HG03469 (cell line): Measurements from ENCODE around the gene KRT71.
"Not testable (repeated sequence)": the region's sequence is repeated elsewhere in the genome, so short reads cannot be mapped to it uniquely, and the experiment has no call there.

Experiments
- ATAC-seq: cut with Tn5 transposase; IDR thresholded peaks from one replicate; pipeline ENCODE4 v1.9.1; 2021; ENCODE audit warnings: mild to moderate bottlenecking, moderate library complexity, moderate number of reproducible peaks; ENCODE audit not compliant: unreplicated experiment

KRT71 gene

DNA sequence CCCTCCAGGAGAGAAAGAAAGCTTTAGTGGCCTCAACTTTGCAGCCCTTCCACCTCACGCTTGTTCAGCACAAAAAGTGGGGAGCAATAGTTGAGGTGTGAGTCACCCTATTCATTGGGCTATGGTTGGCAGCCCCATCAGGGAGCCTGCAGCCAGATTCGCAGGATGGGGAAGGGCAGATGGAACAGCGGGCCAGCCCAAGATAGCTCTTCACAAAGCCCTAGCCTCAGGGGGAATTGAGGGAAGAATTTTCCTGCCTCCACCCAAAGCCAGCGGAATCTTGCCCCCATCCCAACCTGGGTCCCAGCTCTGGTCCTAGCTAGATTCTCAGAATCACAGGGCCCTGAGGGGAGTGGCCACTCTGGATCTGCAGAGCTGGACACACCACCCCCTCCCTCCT, 29.1 kb downstream of the KRT71 start:
- no peak for ATAC-seq

DNA sequence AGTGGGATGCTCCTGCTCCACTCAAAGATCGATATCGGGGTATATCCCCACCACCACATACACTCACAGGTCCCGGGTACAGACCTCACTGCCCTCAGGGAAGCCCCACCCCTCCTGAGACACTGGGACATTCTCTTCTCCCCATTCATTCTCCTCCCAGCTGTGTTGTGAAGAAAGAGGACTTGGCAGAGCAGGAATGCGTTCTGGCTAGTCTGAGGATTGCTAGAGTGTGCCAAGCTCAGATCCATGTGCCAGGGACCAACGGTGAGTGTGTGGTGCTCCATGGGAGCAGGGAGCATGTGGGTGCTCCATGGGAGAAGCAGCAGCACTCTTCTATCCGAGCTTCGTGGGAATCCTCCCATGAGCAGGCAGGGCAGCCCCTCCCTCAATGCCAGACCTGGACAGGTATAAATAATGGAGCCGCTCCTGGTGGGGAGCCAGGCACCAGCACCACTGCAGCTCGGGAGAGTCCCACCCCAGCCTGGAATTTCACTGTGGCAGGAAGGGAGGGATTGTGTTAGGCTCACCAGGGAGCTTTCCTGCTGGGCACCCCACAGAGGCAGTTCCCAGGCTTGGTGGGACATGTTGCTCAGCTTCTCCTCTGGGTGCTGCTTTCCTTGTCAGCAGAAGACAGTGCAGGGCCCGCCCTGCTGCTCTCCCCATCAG, 30.5 kb downstream of the KRT71 start:
- no peak for ATAC-seq

DNA sequence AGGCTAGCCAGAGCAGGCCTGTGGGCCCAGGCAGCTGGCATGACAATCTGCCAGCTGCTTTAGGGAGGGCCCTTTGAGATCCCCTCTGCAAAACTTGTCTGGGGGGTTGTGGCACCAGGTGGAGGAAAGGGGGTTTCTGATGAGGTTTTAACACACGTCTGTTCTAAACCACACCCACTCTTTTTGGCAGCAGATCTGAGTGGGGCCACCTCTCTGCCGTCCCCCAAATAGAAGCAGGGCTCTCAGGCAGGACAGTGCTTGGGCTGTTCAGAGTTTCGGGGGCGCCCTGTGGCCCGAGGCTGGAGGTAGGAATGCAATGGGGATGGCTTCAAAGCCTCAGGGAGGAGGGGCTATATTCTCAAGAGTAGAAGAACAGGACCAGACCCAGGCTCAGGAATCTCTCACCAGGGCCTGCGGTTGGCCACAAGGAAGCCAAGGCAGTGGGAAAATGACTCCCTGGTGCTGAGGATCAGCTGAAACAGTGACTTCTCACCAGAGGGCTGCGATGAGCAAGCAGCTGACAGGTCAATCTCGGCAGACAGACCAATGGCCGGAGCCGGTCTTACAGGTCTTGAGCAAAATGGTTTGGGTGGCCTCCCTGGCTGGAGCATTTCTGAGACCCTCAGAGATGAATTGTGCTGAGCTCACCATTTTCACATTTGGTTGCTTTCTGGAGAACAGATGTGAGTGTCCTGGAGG, 31.2 kb downstream of the KRT71 start:
- no peak for ATAC-seq

DNA sequence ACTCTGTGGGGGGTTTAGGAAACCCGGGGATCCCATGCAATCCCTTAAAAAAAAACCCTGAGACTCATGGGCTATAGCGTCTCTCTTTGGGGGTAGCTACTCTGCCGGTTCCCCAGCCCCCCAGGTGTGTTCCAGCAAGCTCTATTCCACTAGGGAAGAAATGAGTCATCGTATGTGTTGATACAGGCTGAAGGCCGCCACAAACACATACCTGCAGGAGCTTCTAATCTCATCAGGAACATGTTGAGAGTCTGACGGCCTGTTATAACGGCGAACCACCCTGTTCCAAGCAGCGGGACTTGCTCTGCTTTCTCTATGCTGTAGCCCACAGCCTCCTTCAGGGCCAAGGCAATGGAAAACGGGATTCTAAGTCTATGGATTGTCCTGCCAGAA, 31.8 kb downstream of the KRT71 start:
- no peak for ATAC-seq

DNA sequence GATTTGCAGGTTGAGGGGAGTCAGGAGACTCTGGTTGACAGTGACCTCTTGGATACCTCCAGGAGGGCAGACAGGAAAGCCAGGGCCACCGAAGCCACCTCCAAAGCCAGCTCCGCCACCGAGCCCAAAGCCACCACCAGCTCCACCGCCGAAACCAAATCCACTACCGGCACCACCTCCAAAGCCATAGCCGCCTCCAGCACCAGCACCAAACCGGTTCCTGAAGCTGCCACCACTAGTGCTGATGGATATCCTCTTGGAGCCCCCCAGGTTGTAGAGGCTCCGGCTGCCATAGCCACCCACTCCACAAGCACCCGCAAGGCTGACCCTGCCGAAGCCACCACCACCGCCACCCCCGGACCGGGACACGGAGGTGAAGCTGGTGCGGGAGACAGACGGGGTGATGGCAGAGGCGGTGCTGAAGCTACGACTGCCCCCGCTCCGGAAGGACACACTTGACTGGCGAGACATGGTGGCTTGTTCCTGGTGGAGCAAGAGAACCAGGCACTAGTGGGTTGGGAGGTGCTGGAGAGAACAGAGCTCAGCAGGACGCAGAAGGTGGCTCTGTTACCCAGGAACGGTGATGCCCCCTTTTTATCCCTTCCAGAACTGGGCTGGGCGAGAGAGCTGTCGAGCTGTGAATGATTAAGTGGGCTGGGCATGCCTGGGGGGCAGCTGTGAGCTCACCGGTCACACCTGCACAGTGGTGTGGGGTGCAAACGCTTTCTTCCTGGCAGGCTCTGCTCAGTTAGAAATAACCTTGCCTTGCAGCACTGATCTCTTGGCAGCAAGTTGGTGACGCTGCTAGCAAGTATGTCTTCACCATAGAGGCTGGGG, 32.9 kb downstream of the KRT71 start, which contains the start of gene KRT5:
TSS of gene KRT5 (minus strand) at position 569 of the 837 bp plus-strand sequence. CDS start at position 471, 98 bp downstream.
- ATAC-seq, result no peak

DNA sequence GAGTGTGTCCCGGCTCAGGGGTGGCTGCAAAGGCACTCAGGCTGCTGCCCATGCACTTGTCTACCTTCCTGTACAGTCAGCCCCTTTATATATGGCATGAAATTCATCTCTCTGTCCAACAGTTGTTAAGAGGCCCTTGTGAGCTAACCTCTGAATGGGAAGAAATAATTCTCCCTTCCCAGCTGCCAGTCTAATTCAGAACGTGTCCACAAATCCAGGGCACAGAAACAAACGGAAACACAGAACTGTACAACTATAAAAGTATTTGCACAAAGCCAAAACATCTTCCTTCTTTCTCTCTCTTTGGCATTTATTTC, 33.6 kb downstream of the KRT71 start:
- no peak for ATAC-seq

DNA sequence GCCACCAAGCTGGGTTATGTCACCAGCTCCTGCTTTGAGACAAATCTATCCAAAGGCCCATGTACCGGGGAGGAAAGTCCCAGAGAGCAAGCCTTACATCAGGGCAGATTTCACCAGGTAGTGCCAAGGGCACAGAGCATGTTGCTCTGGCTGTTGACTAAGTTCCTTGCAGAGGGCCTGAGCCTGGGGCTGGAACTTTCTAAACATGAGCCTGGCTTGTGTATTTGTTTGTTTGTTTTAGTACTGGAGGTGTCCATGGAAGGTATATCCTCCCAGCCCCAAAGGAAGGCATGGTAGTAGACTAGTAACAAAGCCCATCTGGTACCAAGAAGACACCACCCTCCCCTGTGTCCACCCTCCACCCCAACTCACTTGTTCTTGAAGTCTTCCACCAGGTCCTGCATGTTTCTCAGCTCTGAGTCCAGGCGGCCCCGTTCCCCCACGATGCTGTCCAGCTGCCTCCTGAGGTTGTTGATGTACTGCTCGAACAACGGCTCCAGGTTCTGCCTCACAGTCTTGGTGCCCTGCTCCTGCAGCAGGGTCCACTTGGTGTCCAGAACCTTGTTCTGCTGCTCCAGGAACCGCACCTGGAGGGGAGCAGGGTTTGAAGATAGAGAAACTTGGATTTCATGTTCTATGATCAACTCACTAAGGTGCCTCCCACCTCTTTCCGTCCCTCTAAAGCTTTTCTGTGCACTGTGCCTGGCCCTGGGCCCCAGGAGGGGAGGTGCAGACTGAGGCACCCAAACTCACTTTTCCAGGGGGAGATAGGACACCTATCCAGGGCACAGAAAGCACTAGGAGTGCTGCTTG, 34.2 kb downstream of the KRT71 start:
- no peak for ATAC-seq

DNA sequence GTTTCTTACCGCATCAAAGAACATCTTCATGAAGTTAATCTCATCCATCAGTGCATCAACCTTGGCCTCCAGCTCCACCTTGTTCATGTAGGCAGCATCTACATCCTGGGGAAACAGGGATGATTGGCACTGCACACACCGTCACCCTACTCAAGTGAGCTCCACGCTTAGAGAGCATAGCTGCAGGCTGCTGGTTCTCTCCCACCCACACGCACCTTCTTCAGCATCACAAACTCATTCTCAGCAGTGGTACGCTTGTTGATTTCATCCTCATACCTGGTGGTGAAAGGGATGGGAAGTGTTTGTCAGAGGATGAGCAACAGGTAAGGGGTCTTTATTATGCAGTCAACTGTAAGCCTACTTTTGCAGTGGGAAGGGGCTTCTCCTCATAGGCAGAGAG, 35.1 kb downstream of the KRT71 start:
- ATAC-seq, result no peak

DNA sequence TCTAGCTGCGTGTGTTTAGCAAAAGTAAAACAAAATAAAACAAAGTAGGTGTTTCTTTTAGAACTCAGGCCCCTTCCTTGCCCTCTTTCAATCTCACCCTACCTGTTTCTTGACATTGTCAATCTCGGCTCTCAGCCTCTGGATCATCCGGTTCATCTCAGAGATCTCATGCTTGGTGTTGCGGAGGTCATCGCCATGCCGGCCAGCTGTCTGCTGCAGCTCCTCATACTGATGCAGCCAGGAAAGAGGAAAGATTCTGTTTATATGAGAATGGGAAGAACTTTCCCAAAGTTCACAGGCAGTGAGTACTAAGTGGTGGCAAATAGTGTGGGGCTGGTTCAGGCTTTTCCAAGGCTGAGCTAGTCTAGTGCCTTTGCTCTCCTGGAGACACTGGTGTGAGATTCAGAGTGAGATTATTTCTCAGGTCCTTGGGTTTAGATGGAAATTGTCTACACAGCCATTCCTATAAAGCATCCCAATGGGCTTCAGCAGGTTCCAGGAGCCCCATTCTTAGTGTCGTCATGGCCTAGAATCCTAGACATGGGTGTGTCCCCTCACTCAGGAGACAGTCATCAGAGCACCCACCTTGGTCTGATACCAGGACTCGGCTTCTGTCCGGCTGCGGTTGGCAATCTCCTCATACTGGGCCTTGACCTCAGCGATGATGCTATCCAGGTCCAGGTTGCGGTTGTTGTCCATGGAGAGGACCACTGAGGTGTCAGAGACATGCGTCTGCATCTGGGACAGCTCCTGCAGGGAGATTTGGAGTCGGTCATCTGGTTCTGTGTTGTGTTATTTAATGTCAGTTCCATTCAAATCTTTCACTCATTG, 35.7 kb downstream of the KRT71 start:
- ATAC-seq, result no peak

DNA sequence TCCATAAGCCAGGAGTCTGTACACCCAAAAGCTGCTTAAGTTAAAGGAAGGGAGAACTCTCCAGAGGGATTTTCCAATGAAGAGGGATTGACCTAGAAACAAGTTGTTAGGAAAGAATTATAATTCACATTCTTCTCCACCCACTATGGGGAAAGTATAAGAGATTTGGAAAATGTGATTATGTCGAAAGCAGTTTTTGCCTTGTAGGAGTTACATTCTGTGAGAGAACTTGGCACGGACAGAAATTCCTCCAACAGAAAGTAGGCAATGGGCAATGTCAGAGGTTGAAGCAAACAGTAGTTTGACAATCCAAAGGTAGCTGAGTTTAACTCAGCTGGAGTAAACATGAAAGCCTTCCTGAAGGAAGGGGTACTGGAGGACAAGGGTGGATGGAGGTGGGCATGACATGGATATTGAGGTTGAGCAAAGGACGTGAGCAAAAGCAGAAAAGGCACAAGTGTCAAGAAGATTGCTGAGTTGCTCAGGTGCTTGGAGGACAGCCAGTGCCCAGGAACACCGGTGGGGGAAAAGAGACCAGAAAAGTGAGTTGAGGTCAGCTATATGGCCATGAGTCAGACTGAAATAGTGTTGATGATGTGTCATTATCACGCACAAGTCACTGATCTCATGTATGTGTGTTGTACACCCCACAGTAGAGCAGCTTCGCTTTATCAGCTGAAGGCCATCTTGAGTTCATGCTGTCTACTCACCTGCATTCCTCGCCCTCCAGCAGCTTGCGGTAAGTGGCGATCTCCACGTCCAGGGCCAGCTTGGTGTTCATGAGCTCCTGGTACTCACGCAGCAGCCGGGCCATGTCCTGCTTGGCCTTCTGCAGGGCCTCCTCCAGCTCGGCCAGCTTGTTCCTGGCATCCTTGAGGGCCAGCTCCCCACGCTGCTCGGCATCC, 36.8 kb downstream of the KRT71 start:
- ATAC-seq, result no peak

DNA sequence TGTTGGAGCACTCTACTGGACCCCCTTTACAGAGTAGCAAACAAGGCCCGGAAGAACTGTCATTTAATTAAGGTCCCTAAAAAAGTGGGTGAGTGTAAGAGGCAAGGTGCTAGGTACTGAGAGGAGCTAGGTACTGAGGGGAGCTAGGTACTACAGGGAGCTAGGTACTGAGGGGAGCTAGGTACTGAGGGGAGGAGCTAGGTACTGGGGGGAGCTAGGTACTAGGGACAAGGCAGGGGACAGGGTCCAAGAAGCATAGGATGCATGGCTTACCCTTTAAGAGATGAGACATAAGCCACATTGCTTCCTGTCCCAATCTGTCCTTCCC, 37.7 kb downstream of the KRT71 start:
- ATAC-seq, result no peak

DNA sequence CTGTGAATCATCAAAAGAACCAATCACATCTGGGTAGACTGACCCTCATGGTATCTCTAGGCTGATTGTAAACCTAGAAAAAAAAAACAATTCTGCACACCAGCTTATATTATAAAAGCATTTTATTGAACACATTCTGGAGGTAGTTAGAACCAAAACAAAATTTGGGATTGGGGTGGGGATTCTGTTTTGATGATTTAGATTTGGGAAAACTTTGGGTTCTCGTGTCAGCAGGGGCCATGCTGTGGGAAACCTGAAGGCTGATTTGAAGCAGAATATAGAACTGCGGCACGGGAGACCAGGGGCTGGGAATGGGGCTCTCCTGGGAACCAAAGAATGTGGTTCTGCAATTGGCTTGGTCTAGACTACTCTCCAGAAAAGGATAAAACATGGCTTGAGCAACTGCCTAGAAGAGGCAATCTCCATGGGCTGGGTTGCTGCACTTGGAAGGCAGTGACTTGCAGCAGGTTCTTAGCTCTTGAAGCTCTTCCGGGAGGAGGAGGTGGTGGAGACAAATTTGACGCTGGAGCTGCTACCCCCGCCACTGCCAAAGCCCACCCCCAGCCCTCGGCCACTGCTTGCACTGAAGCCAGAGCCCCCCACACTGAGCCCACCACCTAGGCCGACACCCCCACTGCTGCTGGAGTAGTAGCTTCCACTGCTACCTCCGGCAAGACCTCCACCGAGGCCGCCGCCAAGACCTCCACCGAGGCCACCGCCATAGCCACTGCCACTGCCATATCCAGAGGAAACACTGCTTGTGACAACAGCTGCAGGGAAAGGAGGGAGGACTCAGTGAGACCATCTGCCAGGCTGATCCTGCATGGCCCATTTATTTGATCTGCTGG, 38.2 kb downstream of the KRT71 start:
- no peak for ATAC-seq

DNA sequence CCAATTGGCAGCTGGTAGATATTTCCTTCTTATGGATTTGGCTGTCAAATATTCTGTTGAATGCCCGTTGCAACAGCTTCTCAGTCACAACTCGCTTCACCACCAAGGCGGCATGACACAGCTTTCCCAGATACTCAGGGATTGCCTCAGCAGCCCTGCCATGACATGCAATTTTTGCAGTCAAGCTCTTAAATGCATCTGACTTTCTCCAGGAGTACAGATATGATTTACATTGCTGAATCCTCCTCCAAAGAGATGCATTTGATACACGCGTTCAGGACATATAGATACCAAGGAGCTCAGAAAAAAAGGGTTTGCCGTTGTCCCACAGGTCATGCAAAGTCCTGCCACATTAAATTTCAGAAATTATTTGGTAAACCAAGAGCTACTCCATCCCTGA, 39.2 kb downstream of the KRT71 start:
- no peak for ATAC-seq

DNA sequence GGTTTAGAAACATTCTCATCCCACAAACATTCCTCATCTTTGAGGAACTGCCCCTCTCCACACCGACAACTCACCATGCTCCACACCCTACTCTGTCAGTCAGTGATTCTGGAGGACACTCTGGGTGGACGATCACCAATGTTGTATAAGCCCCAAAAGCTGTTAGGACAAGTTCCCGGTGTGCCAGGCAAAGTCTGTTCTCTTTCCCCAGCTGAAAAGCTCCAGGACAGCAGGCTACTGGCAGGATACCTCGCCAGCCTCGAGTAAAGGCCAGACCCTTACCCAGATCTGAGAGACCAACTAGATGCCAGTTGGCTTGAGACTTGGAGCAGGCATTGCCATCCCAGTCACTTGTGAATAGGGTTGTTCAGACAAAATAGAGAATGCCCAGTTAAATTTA, 44.7 kb downstream of the KRT71 start:
- ATAC-seq, result no peak

DNA sequence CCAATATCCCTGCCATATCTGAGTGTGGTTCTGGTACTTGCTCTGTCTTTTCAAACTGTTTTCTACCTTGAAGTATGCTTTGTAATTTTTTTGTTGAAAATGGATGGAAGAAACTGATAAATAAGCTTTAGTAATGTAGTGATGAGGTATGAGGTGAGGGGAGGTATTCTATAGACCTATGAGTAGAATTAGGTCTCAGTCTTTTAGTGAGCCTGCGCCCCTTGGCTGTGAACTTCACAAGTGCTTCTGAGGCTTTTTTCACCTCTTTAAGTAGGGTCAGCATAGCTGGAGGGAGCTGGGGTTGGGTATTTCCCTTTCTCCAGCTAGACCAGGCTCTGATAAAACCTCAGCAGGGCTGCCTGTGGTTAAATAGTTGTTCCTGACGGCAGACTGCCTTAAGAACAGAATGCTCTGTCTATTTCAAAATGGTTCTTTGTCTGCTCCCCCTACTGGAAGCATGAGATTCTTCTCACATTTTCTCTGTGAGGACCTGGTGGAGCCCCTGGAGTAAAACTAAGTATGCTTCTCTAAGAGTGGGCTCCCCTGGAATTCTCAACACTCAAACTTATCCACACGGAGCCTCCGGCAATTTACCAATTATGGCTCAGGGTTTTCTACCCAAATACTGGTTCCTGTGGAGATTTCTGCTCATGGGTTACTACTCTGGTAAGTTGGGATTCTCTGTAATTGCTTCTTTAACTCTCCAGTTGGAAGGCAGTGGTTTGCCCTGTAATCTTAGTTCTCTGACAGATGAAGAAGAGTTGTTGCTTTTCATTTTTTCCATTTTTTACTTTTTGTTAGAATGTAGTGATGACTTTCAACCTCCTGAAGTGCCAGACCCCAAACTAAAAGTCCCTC, 45.9 kb downstream of the KRT71 start:
- ATAC-seq, result no peak

DNA sequence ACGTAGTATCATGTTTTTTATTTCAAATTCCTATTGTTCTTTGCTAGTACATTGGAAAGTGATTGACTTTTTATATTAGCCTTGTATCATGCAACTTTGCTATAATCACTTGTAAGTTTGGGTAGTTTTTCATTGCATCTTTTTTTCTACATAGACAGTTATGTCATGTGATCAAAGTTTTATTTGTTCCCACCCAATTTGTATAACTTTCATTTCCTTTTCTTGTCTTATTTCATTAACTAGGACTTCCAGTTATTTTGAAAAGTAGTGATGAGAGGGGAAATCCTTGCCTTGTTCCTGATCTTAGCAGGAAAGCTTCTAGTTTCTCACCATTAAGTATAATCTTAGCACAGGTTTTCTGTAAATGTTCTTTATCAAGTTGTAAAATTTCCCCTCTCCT, 50.1 kb downstream of the KRT71 start:
- no peak for ATAC-seq

DNA sequence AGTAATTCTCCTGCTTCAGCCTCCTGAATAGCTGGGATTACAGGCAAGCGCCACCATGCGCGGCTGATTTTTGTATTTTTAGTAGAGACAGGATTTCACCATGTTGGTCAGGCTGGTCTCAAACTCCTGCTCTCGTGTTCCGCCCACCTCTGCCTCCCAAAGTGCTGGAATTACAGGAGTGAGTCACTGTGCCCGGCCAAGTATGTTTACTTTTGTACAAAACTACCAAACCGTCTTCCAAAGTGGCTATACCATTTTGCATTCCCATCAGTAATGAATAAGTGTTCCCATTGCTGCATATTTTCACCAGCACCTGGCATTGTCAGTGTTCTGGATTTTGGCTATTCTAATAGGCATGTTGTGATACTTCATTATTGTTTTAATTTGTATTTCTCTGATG, 51.5 kb downstream of the KRT71 start:
- ATAC-seq, result no peak

DNA sequence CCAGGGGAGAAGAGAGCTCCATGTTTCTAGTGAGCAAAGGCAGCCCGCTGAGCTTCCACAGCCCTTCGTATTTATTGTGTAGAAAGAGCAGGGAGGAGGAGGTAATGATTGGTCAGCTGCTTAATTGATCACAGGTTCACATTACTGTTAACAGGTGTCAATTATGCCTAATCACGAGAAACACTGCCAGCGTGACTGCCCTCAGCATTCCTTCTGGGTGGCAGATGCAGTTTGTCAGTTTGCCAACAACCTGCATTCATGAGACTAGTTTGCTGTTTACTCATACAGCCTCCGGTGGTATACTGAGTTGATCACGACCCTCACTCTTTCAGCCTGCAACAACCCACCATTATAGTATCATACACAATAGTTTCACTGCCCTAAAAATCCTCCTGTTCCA, 52.4 kb downstream of the KRT71 start:
- ATAC-seq, result not testable (repeated sequence)
